Astrocyte of the spinal cord (primary cell): Measurements from ENCODE around the gene UPK3B.
"Not testable (repeated sequence)": the region's sequence is repeated elsewhere in the genome, so short reads cannot be mapped to it uniquely, and the experiment has no call there.

Experiments
- DNase-seq: peaks from one replicate; pipeline ENCODE4 v3.0.0; 2011; ENCODE audit warnings: low read depth, low spot score
- H3K4me3 ChIP-seq: 2 replicates; pipeline ENCODE4 v1.5.1; 2011; ENCODE audit warnings: low read depth, mild to moderate bottlenecking, low read length, moderate library complexity
- CTCF ChIP-seq: IDR thresholded peaks from 2 replicates; pipeline ENCODE4 v1.5.1; 2012; ENCODE audit warnings: low read depth, mild to moderate bottlenecking, low read length, inconsistent platforms
- in situ Hi-C: cut with HindIII; loops from 2 replicates; pipeline ENCODE4 v1.10.0; 2017; ENCODE audit warnings: low sequenced_read_pairs

UPK3B gene

GRCh38 chr7:76513817-76514799, 3.8 kb downstream of the UPK3B start:
- H3K4me3 ChIP-seq, result no peak overlapping the region
- no peak for DNase-seq
- in situ Hi-C loops, result no loop called here
- TF ChIP-seq CTCF, result no peak

- DNase-seq, result no peak
- in situ Hi-C loops, result no loop called here
- H3K4me3 ChIP-seq, result no peak overlapping the region
- TF ChIP-seq CTCF, result no peak
These were observed 4.8 kb downstream of the UPK3B start for GRCh38 chr7:76514926-76515771.

- in situ Hi-C loops, result no loop called here
- DNase-seq, result no peak
- H3K4me3 ChIP-seq, result no peak overlapping the region
- TF ChIP-seq CTCF, result no peak
These were observed 5.7 kb downstream of the UPK3B start for GRCh38 chr7:76515999-76516443.

GRCh38 chr7:76516932-76517331, 6.6 kb downstream of the UPK3B start:
- DNase-seq, in situ Hi-C loops, H3K4me3 ChIP-seq: not testable (repeated sequence)

- in situ Hi-C loops, H3K4me3 ChIP-seq: not testable (repeated sequence)
These were observed 15.8 kb downstream of the UPK3B start for GRCh38 chr7:76526183-76526582.

GRCh38 chr7:76531643-76532042, 21.3 kb downstream of the UPK3B start:
- DNase-seq, in situ Hi-C loops, H3K4me3 ChIP-seq: not testable (repeated sequence)

More at GRCh38 chr7:76526183-76526582, 15.8 kb downstream of the UPK3B start:
- not testable (repeated sequence) for DNase-seq

- in situ Hi-C loops, DNase-seq, H3K4me3 ChIP-seq: not testable (repeated sequence)
These were observed 32.8 kb downstream of the UPK3B start, which contains the start of gene SPDYE16 for GRCh38 chr7:76543197-76543596. SPDYE16 (minus strand) TSS chr7:76543297; CDS start chr7:76541459, 1,838 bp downstream.

GRCh38 chr7:76549025-76549854, 38.9 kb downstream of the UPK3B start:
- H3K4me3 ChIP-seq, result peak overlapping the region; percentile 75
- in situ Hi-C loops, result not testable (repeated sequence)
- peak; percentile 86 for DNase-seq

GRCh38 chr7:76549855-76550248, 39.5 kb downstream of the UPK3B start:
- H3K4me3 ChIP-seq, result peak overlapping the region; percentile 75
- in situ Hi-C loops, DNase-seq: not testable (repeated sequence)

- H3K4me3 ChIP-seq, DNase-seq, in situ Hi-C loops: not testable (repeated sequence)
These were observed 41.6 kb downstream of the UPK3B start for GRCh38 chr7:76551992-76552391.

- in situ Hi-C loops, H3K4me3 ChIP-seq, DNase-seq: not testable (repeated sequence)
These were observed 49.3 kb downstream of the UPK3B start for GRCh38 chr7:76559685-76560084.

- H3K4me3 ChIP-seq, DNase-seq, in situ Hi-C loops: not testable (repeated sequence)
These were observed 49.8 kb downstream of the UPK3B start for GRCh38 chr7:76560157-76560556.

- DNase-seq, in situ Hi-C loops, H3K4me3 ChIP-seq: not testable (repeated sequence)
These were observed 51.0 kb downstream of the UPK3B start for GRCh38 chr7:76561342-76561741.
